ENCODE measurements around the gene RBBP6.

Gene RBBP6, protein sequence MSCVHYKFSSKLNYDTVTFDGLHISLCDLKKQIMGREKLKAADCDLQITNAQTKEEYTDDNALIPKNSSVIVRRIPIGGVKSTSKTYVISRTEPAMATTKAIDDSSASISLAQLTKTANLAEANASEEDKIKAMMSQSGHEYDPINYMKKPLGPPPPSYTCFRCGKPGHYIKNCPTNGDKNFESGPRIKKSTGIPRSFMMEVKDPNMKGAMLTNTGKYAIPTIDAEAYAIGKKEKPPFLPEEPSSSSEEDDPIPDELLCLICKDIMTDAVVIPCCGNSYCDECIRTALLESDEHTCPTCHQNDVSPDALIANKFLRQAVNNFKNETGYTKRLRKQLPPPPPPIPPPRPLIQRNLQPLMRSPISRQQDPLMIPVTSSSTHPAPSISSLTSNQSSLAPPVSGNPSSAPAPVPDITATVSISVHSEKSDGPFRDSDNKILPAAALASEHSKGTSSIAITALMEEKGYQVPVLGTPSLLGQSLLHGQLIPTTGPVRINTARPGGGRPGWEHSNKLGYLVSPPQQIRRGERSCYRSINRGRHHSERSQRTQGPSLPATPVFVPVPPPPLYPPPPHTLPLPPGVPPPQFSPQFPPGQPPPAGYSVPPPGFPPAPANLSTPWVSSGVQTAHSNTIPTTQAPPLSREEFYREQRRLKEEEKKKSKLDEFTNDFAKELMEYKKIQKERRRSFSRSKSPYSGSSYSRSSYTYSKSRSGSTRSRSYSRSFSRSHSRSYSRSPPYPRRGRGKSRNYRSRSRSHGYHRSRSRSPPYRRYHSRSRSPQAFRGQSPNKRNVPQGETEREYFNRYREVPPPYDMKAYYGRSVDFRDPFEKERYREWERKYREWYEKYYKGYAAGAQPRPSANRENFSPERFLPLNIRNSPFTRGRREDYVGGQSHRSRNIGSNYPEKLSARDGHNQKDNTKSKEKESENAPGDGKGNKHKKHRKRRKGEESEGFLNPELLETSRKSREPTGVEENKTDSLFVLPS (N-terminal part only)
- long read RNA-seq, partial matches to known transcripts: 10 of 15 reads
- long read RNA-seq, other reads (novel, unspliced or antisense): 2 of 15 reads

DNA sequence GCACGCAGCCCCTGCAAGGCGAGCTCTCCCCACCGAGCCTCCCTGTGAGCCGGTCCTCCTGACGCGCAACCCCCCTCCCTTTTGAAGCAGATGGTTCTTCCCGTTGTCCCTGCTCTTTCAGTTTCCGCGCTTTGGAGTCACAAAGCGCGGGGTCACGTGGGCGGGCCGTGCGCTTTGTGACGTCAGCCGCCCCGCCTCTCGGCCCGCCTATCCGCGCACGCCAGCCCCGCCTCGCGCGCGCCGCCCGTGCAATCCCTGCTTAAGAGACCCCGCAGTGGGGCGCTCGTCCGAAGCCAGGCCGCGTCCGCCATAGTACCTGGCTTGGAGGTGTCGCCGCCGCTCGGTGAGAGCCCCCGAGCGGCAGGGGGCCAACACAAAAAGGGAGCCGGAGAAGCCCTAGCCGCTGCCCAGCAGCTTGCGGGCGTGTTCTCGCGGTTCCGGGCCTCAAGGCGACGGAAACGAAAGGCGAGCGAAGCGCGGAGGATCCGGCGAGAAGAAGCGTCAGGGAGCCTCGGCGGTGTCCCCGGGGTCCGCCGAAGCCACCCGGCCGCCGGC is at the start of gene RBBP6:
Gene RBBP6 (plus strand): TSS at position 272 of the 555 bp plus-strand sequence. CDS start 1,061 bp downstream, outside the sequence.
- TF ChIP-seq, protein P1, sequence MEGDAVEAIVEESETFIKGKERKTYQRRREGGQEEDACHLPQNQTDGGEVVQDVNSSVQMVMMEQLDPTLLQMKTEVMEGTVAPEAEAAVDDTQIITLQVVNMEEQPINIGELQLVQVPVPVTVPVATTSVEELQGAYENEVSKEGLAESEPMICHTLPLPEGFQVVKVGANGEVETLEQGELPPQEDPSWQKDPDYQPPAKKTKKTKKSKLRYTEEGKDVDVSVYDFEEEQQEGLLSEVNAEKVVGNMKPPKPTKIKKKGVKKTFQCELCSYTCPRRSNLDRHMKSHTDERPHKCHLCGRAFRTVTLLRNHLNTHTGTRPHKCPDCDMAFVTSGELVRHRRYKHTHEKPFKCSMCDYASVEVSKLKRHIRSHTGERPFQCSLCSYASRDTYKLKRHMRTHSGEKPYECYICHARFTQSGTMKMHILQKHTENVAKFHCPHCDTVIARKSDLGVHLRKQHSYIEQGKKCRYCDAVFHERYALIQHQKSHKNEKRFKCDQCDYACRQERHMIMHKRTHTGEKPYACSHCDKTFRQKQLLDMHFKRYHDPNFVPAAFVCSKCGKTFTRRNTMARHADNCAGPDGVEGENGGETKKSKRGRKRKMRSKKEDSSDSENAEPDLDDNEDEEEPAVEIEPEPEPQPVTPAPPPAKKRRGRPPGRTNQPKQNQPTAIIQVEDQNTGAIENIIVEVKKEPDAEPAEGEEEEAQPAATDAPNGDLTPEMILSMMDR (IDR thresholded peaks at IDR 0.05; ENCODE audit: insufficient read depth, low read length): no peak
- TF ChIP-seq SPI1 (IDR thresholded peaks at IDR 0.05; ENCODE audit: borderline replicate concordance, low read depth) (no peak), POLR2AphosphoS5 (IDR thresholded peaks at IDR 0.05; ENCODE audit: low read depth) (peak; percentile 92), GABPA (IDR thresholded peaks at IDR 0.05; ENCODE audit: low read depth) (no peak)
- TF ChIP-seq, protein P2, sequence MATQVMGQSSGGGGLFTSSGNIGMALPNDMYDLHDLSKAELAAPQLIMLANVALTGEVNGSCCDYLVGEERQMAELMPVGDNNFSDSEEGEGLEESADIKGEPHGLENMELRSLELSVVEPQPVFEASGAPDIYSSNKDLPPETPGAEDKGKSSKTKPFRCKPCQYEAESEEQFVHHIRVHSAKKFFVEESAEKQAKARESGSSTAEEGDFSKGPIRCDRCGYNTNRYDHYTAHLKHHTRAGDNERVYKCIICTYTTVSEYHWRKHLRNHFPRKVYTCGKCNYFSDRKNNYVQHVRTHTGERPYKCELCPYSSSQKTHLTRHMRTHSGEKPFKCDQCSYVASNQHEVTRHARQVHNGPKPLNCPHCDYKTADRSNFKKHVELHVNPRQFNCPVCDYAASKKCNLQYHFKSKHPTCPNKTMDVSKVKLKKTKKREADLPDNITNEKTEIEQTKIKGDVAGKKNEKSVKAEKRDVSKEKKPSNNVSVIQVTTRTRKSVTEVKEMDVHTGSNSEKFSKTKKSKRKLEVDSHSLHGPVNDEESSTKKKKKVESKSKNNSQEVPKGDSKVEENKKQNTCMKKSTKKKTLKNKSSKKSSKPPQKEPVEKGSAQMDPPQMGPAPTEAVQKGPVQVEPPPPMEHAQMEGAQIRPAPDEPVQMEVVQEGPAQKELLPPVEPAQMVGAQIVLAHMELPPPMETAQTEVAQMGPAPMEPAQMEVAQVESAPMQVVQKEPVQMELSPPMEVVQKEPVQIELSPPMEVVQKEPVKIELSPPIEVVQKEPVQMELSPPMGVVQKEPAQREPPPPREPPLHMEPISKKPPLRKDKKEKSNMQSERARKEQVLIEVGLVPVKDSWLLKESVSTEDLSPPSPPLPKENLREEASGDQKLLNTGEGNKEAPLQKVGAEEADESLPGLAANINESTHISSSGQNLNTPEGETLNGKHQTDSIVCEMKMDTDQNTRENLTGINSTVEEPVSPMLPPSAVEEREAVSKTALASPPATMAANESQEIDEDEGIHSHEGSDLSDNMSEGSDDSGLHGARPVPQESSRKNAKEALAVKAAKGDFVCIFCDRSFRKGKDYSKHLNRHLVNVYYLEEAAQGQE (IDR thresholded peaks at IDR 0.05; ENCODE audit: insufficient replicate concordance, low read depth): peak; percentile 53
- H3K27me3 ChIP-seq (ENCODE audit: insufficient read depth, poor library complexity, severe bottlenecking): no peaks in the 10 kb centered on the region
- H3K27ac ChIP-seq (replicated peaks): peak within 1 kb of the TSS; percentile 99
- H3K4me3 ChIP-seq (replicated peaks; ENCODE audit: insufficient read depth, low read length): peak within 1 kb of the TSS; percentile 88
- peak; percentile 90 for DNase-seq (ENCODE audit: low read depth in 1 of 2, low spot score in 1 of 2)

DNA sequence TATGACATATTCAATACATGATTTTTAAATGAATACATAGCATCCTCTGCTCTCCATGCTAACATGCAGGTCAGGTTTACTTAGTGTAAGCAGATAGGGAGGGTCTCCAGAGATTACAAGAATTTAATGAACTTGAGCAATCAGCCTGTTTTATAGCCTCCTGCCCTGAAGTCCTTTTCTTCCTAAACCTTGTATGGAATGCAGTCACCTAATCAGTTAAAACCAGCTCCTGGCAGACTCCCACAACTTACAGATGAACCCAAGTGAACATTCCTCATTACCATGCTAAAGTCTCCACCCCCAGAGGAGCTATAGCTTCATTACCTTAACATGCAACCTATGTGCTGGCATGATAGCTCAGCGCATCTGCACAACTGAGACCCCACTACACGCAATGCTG is 48.5 kb upstream of the RBBP6 start:
- no peak for TF ChIP-seq POLR2AphosphoS5 (IDR thresholded peaks at IDR 0.05; ENCODE audit: low read depth)
- TF ChIP-seq GABPA (IDR thresholded peaks at IDR 0.05; ENCODE audit: low read depth): no peak
- TF ChIP-seq, protein P2 (IDR thresholded peaks at IDR 0.05; ENCODE audit: insufficient replicate concordance, low read depth): no peak
- TF ChIP-seq, protein P1 (IDR thresholded peaks at IDR 0.05; ENCODE audit: insufficient read depth, low read length): no peak
- no peak for TF ChIP-seq SPI1 (IDR thresholded peaks at IDR 0.05; ENCODE audit: borderline replicate concordance, low read depth)
- Histone ChIP-seq H3K4me3 (replicated peaks; ENCODE audit: insufficient read depth, low read length) (no peak overlapping the region), H3K27ac (replicated peaks) (no peak overlapping the region), H3K27me3 (ENCODE audit: insufficient read depth, poor library complexity, severe bottlenecking) (no peaks in the 10 kb centered on the region)
- DNase-seq (ENCODE audit: low read depth in 1 of 2, low spot score in 1 of 2): no peak

DNA sequence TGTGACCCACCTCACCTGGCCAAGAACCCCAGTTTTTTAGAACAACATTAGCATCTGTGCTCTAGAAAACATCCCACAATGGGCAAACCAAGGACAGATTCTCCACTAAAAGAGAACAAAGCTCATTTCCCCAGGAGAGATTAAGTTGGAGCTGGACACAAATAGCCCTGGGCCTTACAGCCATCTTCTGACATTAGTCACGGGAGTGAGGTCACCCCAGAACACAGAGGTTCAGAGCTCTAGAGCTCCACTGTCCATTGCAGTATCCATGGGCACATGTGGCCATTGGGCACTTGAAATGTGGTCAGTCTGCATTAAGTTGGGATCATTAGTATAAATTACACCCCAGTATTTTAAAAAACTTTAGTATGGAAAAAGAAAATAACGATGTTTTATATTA is 47.6 kb upstream of the RBBP6 start:
- no peak overlapping the region for H3K27ac ChIP-seq (replicated peaks)
- no peak for DNase-seq (ENCODE audit: low read depth in 1 of 2, low spot score in 1 of 2)
- H3K4me3 ChIP-seq (replicated peaks; ENCODE audit: insufficient read depth, low read length): no peak overlapping the region
- TF ChIP-seq POLR2AphosphoS5 (IDR thresholded peaks at IDR 0.05; ENCODE audit: low read depth): no peak
- TF ChIP-seq, protein P1 (IDR thresholded peaks at IDR 0.05; ENCODE audit: insufficient read depth, low read length): no peak
- no peak for TF ChIP-seq GABPA (IDR thresholded peaks at IDR 0.05; ENCODE audit: low read depth)
- TF ChIP-seq SPI1 (IDR thresholded peaks at IDR 0.05; ENCODE audit: borderline replicate concordance, low read depth): no peak
- TF ChIP-seq, protein P2 (IDR thresholded peaks at IDR 0.05; ENCODE audit: insufficient replicate concordance, low read depth): no peak
- no peaks in the 10 kb centered on the region for H3K27me3 ChIP-seq (ENCODE audit: insufficient read depth, poor library complexity, severe bottlenecking)

All from HL-60 (cell line).